ENCODE results near the gene PHF12. TPM values are rescaled to one million over a fixed set of nuclear protein-coding genes. Genes with fewer than 3 reads are reported as not detected.

Gene PHF12
- total and polyA plus RNA-seq, 2 of the 4 experiments (the other 2 are of a cell fraction): 24.4 to 25.6 TPM

- no peak overlapping the region for H2BK20ac ChIP-seq (ENCODE audit: low read depth, low read length)
- dilution Hi-C loops (cut with HindIII; ENCODE audit: low sequenced_read_pairs, unreplicated experiment) (no loop called here), intact Hi-C loops (cut with micrococcal nuclease) (loop anchor here (10.0 kb wide), 1 partner anchor 82 kb away; the partner anchor contains the start of gene PIPOX), in situ Hi-C loops (cut with MboI; ENCODE audit: low sequenced_read_pairs) (no loop called here)
- H2BK5ac ChIP-seq (ENCODE audit: low read depth, low read length, poor library complexity, severe bottlenecking): no peak overlapping the region
- H3K56ac ChIP-seq (ENCODE audit: extremely low read depth, insufficient read depth, low read length): no peak overlapping the region
- no peak overlapping the region for H4K5ac ChIP-seq (ENCODE audit: low read depth, low read length)
- TF ChIP-seq USF2 (IDR thresholded peaks at IDR 0.05; ENCODE audit: low read depth, low read length) (no peak), NFE2L2 (IDR thresholded peaks at IDR 0.05; ENCODE audit: low read depth, low read length) (no peak), CHD1 (IDR thresholded peaks at IDR 0.05; ENCODE audit: low read depth, low read length) (no peak), RAD21 (IDR thresholded peaks at IDR 0.05; ENCODE audit: low read length) (no peak), CEBPB (IDR thresholded peaks at IDR 0.05; ENCODE audit: low read depth, low read length) (no peak), POLR2A (IDR thresholded peaks at IDR 0.05; ENCODE audit: low read depth, low read length) (no peak)
- H4K8ac ChIP-seq (ENCODE audit: low read depth in 2 of 2, low read length in 2 of 2): no peak overlapping the region
- H2AFZ ChIP-seq (replicated peaks; ENCODE audit: low read length, poor library complexity): no peak overlapping the region
- H3K9me1 ChIP-seq (ENCODE audit: insufficient read depth, low read length): no peaks in the 10 kb centered on the region
- H3K4ac ChIP-seq (ENCODE audit: low read depth, low read length): no peak overlapping the region
- no peak overlapping the region for H3K4me3 ChIP-seq (ENCODE audit: insufficient read depth, low read depth, low read length)
- WGBS, 2 experiments (ENCODE audit: extremely low coverage in 2 of 2, insufficient read length in 1 of 2): 0% methylated on average over 1 of the region's 6 CpGs; no CpG with 5 or more reads in 1 of the 2 experiments
- H2BK120ac ChIP-seq (ENCODE audit: low read depth, low read length): no peak overlapping the region
- H3K9ac ChIP-seq (ENCODE audit: low read depth, low read length): no peak overlapping the region
- no TSS peak for BruUV-seq (replicated peaks)
- ATAC-seq (ENCODE audit: low read depth): peak; percentile 31; the same call in 1 of the 2 replicates
- H3K4me1 ChIP-seq (ENCODE audit: control insufficient read depth, insufficient read depth, low read length): no peaks in the 10 kb centered on the region; the same call in 1 of the 2 replicates
- no peak overlapping the region for H3K18ac ChIP-seq (ENCODE audit: low read depth, low read length)
- no peak overlapping the region for H2AK9ac ChIP-seq (replicated peaks; ENCODE audit: low read depth, low read length, poor library complexity)
- peak; percentile 34 for DNase-seq
- no peak overlapping the region; the same call in 1 of the 2 replicates for H2AK5ac ChIP-seq (ENCODE audit: low read depth, low read length)
- H3K4me2 ChIP-seq (ENCODE audit: low read depth, low read length): no peak overlapping the region
- H3K9me3 ChIP-seq (ENCODE audit: control insufficient read depth, insufficient read depth, low read length): no peaks in the 10 kb centered on the region
- H3K36me3 ChIP-seq (ENCODE audit: control insufficient read depth, insufficient read depth, low read length): no peaks in the 10 kb centered on the region
- no peak overlapping the region for H4K91ac ChIP-seq (ENCODE audit: insufficient read depth, low read depth, low read length)
- CTCF ChIA-PET: interaction anchor here (0.6 to 3.3 kb wide), 3 partner anchors 10 to 153 kb away, joined by 3 to 42 read pairs (median 9); no protein-coding TSS in a partner anchor
- POLR2A ChIA-PET (ENCODE audit: unreplicated experiment): no interaction called here
- no peak overlapping the region for H3K23ac ChIP-seq (ENCODE audit: low read depth, low read length)
- H3K27ac ChIP-seq (ENCODE audit: insufficient read depth, low read length): no peak overlapping the region
- no peaks in the 10 kb centered on the region for H4K20me1 ChIP-seq (ENCODE audit: insufficient read depth, low read length)
- no peaks in the 10 kb centered on the region for H3K79me1 ChIP-seq (ENCODE audit: low read depth in 1 of 2, low read length in 2 of 2)
- peaks cover 5% of the 10 kb centered on the region; the same call in 1 of the 2 replicates for H3K27me3 ChIP-seq (ENCODE audit: control insufficient read depth, insufficient read depth, low read length)
- no peak overlapping the region for H3K14ac ChIP-seq (replicated peaks; ENCODE audit: low read depth, low read length)
- no peak overlapping the region for H2BK15ac ChIP-seq (ENCODE audit: low read depth, low read length)
Measured at GRCh38 chr17:28963055-28963611, 11.8 kb upstream of the PHF12 start.
